ENCODE measurements around the gene DENR.
"Not testable (repeated sequence)": the region's sequence is repeated elsewhere in the genome, so short reads cannot be mapped to it uniquely, and the experiment has no call there.

The DENR gene

DNA sequence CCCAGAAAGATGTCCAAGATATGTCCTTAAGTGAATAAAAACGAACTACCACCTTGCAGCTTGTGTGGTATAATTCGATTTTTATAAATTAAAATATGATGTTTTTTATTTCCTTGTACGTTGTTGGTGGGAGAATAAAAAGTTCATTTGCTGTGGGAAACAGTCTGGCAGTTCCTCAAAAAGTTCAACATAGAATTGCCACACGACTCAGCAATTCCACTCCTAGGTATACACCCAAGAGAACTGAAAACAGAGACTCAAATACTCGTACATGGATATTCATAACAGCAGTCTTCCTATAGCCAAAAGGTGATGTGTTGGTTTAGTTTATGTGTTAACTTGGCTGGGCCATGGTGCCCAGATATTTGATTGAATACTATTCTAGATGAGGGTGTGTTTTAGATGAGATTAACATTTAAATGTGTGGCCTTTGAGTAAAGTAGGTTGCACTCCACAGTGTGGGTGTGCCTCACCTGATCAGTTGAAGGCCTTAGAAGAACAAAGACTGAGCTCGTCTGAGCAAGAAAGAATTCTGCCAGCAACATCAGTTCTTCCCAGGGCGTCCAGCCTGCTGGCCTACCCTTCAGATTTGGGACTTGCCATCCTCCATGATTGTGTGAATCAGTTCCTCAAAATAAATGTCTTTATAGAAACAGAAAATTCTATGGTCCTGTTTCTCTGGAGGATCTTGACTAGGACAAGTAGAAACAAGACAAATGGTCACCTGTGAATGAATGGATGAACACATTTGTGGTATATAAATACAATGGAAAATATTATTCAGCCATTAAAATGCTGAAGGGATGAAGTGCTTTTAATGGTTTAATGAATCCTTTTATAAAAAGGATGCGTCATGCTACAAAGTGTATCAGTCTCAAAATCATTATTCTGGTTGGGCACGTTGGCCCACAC lies 5.1 kb upstream of the DENR start:
- peak; percentile 56 for DNase-seq (ENCODE audit: low read depth)
- TF ChIP-seq MYC (IDR thresholded peaks at IDR 0.05; ENCODE audit: low read depth, low read length) (no peak), POLR2A (IDR thresholded peaks at IDR 0.05; ENCODE audit: extremely low read depth, insufficient read length) (no peak)
- TF ChIP-seq, protein P1, sequence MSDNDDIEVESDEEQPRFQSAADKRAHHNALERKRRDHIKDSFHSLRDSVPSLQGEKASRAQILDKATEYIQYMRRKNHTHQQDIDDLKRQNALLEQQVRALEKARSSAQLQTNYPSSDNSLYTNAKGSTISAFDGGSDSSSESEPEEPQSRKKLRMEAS (IDR thresholded peaks at IDR 0.05; ENCODE audit: low read depth, low read length): no peak
- TF ChIP-seq, protein P2, sequence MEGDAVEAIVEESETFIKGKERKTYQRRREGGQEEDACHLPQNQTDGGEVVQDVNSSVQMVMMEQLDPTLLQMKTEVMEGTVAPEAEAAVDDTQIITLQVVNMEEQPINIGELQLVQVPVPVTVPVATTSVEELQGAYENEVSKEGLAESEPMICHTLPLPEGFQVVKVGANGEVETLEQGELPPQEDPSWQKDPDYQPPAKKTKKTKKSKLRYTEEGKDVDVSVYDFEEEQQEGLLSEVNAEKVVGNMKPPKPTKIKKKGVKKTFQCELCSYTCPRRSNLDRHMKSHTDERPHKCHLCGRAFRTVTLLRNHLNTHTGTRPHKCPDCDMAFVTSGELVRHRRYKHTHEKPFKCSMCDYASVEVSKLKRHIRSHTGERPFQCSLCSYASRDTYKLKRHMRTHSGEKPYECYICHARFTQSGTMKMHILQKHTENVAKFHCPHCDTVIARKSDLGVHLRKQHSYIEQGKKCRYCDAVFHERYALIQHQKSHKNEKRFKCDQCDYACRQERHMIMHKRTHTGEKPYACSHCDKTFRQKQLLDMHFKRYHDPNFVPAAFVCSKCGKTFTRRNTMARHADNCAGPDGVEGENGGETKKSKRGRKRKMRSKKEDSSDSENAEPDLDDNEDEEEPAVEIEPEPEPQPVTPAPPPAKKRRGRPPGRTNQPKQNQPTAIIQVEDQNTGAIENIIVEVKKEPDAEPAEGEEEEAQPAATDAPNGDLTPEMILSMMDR (IDR thresholded peaks at IDR 0.05; ENCODE audit: low read depth, low read length): no peak

DNA sequence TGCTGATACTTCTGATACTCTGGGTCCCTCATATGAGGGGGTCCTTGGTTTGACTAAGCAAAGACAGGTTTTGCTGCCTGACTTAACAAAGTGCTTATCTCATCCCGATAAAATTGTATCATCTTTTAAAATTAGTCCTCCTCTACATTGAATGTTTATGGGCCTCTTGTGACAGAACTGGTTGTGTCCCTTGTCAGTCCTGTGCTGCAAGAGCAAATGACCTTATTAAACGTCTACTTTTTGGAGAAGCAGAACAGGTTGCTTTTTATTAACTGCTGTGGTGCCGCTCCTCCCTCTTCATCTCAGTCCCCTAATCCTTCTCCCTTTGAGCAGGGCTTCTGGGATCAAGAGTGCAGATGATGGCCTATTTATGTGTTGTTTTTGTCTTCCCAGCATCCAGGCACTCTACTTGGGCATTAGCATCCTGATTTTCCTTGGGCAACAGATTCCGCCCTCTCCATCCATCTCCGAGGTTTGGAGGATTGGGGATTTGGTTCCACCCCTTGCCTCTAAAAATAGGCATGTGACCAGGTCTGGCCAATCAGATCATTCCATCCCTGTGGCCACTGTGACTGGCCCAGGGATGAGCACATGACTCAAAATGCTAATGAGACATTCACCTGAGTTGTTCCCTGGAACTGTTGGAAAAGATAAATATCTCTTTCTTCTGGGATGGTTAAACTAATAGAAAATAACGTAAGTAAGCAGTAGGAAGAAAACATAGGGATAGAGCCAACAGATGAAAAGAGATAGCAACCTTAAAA lies 2.9 kb upstream of the DENR start:
- H3K4me3 ChIP-seq (ENCODE audit: low read depth, low read length): no peak overlapping the region

More for the DNA sequence above, 5.1 kb upstream of the DENR start:
- no peak overlapping the region for H3K4me3 ChIP-seq (ENCODE audit: low read depth, low read length)

DNA sequence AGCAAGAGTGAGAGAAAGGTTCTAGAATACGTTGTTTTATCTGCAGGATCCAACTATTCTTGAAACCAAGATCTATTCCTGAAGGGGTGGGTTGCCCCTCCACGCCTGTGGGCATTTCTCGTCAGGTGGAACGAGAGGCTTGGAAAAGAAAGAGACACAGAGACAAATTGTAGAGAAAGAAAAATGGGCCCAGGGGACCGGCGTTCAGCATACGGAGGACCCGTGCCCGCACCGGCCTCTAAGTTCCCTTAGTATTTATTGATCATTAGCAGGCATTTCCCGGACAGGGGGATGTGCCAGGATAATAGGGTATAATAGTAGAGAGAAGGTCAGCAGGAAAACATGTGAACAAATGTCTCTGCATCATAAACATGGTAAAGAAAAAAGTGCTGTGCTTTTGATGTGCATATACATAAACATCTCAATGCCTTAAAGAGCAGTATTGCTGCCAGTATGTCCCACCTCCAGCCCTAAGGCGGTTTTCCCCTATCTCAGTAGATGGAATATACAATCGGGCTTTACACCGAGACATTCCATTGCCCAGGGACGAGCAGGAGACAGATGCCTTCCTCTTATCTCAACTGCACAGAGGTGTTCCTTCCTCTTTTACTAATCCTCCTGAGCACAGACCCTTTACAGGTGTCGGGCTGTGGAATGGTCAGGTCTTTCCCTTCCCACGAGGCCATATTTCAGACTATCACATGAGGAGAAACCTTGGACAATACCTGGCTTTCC lies 1.7 kb upstream of the DENR start:
- not testable (repeated sequence) for H3K4me3 ChIP-seq (ENCODE audit: low read depth, low read length); DNase-seq (ENCODE audit: low read depth)

More for the DNA sequence above, 2.9 kb upstream of the DENR start:
- no peak for DNase-seq (ENCODE audit: low read depth)
- TF ChIP-seq POLR2A (IDR thresholded peaks at IDR 0.05; ENCODE audit: extremely low read depth, insufficient read length) (no peak), MYC (IDR thresholded peaks at IDR 0.05; ENCODE audit: low read depth, low read length) (no peak)
- TF ChIP-seq, protein P1 (IDR thresholded peaks at IDR 0.05; ENCODE audit: low read depth, low read length): 0 out of 2 replicates have a peak, but pooled peaks have one; percentile 18

DNA sequence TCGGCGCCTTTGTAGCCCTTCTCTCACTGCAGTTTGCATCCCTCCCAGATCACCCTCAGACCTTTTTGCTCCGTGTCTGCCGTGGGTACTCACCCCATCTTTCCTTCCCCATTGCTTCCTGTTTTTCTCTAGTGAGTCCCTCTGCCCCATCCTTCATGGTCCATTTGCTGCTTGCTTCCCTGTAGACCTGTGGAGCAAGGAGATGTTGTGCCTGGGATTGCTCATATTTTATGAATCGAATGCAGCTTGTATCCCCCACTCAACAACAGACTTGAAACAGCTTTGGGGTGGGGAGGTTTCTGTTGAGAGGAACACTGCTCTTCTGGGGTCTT lies 661 bp downstream of the DENR start:
- DNase-seq (ENCODE audit: low read depth): peak; percentile 63
- H3K4me3 ChIP-seq (ENCODE audit: low read depth, low read length): peak overlapping the region; percentile 98
- no peak for TF ChIP-seq MYC (IDR thresholded peaks at IDR 0.05; ENCODE audit: low read depth, low read length)
- TF ChIP-seq, protein P1 (IDR thresholded peaks at IDR 0.05; ENCODE audit: low read depth, low read length): peak; percentile 3; the same call in 1 of the 2 replicates
- TF ChIP-seq, protein P2 (IDR thresholded peaks at IDR 0.05; ENCODE audit: low read depth, low read length): no peak
- no peak for TF ChIP-seq POLR2A (IDR thresholded peaks at IDR 0.05; ENCODE audit: extremely low read depth, insufficient read length)

DNA sequence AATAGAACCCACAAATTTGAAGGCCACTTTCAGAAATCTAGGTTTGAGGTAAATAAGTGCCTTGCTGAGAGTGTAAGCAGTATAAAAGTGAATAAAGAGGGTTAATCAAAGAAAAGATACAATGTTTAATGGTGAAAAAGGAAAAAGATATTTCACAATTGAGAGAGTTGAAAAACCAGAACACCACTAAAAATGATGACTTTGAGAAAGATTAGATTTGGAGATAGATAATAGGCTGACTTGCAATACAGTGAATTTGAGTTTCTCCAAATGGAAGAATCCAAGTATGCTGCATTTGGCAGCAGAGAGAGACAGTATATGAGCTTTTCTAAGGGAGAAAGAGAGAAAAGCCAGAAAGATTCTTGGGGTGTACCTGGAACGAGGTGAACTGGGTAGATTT lies 2.2 kb downstream of the DENR start:
- no peak for DNase-seq (ENCODE audit: low read depth)
- no peak overlapping the region for H3K4me3 ChIP-seq (ENCODE audit: low read depth, low read length)
- no peak for TF ChIP-seq POLR2A (IDR thresholded peaks at IDR 0.05; ENCODE audit: extremely low read depth, insufficient read length)
- no peak for TF ChIP-seq MYC (IDR thresholded peaks at IDR 0.05; ENCODE audit: low read depth, low read length)
- TF ChIP-seq, protein P1 (IDR thresholded peaks at IDR 0.05; ENCODE audit: low read depth, low read length): no peak
- TF ChIP-seq, protein P2 (IDR thresholded peaks at IDR 0.05; ENCODE audit: low read depth, low read length): no peak

DNA sequence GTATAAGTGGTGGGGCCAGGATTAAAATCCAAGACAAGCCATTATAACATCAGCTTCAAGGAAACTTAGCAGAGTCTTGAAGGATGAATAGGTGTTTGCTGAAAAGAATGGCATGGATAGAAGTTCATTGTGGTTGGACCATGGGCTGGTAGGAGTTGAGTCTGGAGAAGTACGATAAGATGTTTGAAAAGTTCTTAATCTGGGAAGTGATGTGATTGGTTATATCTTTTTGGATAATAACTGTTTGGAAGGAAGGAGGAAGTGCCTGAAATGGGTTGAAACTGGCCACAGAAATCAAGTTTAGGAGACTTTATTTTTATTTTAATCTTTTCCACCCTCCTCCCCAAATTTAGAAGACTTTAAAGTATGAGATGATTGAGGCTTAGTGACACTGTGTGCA lies 4.9 kb downstream of the DENR start:
- no peak overlapping the region for H3K4me3 ChIP-seq (ENCODE audit: low read depth, low read length)
- TF ChIP-seq, protein P2 (IDR thresholded peaks at IDR 0.05; ENCODE audit: low read depth, low read length): no peak
- TF ChIP-seq, protein P1 (IDR thresholded peaks at IDR 0.05; ENCODE audit: low read depth, low read length): no peak
- TF ChIP-seq MYC (IDR thresholded peaks at IDR 0.05; ENCODE audit: low read depth, low read length) (no peak), POLR2A (IDR thresholded peaks at IDR 0.05; ENCODE audit: extremely low read depth, insufficient read length) (no peak)
- DNase-seq (ENCODE audit: low read depth): no peak

All from NB4 (cell line).